ENCODE measurements around the gene PDE6B. TPM values are rescaled to one million over a fixed set of nuclear protein-coding genes. Genes with fewer than 3 reads are reported as not detected.
A peak's percentile ranks its signal among the peaks of the same experiment; 100 is the strongest.

The PDE6B gene
- total RNA-seq, 1 experiment from 2014 or later, result not detected

DNA sequence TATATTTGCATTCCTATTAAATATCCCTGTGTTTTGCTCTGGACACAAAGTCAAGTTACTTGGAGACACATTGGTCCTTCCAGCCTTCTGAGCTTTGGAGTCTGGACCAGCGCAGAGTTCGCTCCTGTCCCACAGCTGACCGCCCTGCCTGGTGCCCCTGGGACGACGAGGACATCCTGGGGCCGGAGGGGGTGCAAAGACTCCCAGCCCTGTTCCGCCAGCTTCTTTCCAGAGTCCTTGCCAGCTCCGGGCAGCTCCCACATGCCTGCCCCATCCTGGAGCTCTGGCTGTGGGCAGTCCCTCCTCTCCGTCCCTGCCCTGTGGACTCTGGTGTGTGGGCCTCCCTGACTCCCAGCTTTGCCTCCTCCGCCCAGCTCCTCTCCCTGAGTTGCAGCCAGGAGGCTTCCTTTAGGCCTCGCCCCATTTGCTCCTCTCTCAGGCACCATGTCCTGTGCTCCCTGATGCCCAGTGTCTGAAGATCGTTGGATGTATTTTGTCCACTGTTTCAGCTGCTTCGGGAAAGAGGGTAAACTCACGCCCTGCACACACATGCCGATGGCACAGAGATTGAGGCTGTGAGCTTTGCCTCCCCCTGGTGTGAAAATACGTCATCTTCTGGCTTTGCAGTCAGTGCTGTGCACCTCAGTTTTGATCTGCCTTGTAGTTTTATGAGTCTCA lies 75.4 kb downstream of the PDE6B start:
- ChIA-PET CTCF (interaction anchor here (0.6 to 2.2 kb wide), 4 partner anchors 16 to 90 kb away, joined by 3 to 7 read pairs (median 4); no protein-coding TSS in a partner anchor), POLR2A (interaction anchor here (0.9 to 2.7 kb wide), 4 partner anchors 14 to 52 kb away, joined by 3 to 12 read pairs (median 4); partner anchors contain the start of genes ATP5ME and MYL5)
- H3K9me3 Mint-ChIP-seq (ENCODE audit: unreplicated experiment), result no peaks in the 10 kb centered on the region
- H3K27me3 Mint-ChIP-seq (ENCODE audit: insufficient read depth, unreplicated experiment), result no peaks in the 10 kb centered on the region
- no peak overlapping the region for H3K4me3 Mint-ChIP-seq (ENCODE audit: unreplicated experiment)
- H3K4me1 Mint-ChIP-seq (ENCODE audit: insufficient read depth, unreplicated experiment), result peaks cover 5% of the 10 kb centered on the region
- no TSS peak for BruUV-seq (replicated peaks)
- no peak overlapping the region for H3K27ac Mint-ChIP-seq (ENCODE audit: low read depth, unreplicated experiment)
- H3K36me3 Mint-ChIP-seq (ENCODE audit: insufficient read depth, unreplicated experiment), result peaks cover 6% of the 10 kb centered on the region
- no peak for DNase-seq (ENCODE audit: unreplicated experiment)
- intact Hi-C loops (cut with micrococcal nuclease), result no loop called here
- TF ChIP-seq, protein P1, sequence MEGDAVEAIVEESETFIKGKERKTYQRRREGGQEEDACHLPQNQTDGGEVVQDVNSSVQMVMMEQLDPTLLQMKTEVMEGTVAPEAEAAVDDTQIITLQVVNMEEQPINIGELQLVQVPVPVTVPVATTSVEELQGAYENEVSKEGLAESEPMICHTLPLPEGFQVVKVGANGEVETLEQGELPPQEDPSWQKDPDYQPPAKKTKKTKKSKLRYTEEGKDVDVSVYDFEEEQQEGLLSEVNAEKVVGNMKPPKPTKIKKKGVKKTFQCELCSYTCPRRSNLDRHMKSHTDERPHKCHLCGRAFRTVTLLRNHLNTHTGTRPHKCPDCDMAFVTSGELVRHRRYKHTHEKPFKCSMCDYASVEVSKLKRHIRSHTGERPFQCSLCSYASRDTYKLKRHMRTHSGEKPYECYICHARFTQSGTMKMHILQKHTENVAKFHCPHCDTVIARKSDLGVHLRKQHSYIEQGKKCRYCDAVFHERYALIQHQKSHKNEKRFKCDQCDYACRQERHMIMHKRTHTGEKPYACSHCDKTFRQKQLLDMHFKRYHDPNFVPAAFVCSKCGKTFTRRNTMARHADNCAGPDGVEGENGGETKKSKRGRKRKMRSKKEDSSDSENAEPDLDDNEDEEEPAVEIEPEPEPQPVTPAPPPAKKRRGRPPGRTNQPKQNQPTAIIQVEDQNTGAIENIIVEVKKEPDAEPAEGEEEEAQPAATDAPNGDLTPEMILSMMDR (IDR thresholded peaks at IDR 0.05; ENCODE audit: unreplicated experiment), result no peak

GRCh38 chr4:702618-703048 lies 77.3 kb downstream of the PDE6B start:
- CTCF ChIA-PET, result no interaction called here
- H3K36me3 Mint-ChIP-seq (ENCODE audit: insufficient read depth, unreplicated experiment), result no peaks in the 10 kb centered on the region

DNA sequence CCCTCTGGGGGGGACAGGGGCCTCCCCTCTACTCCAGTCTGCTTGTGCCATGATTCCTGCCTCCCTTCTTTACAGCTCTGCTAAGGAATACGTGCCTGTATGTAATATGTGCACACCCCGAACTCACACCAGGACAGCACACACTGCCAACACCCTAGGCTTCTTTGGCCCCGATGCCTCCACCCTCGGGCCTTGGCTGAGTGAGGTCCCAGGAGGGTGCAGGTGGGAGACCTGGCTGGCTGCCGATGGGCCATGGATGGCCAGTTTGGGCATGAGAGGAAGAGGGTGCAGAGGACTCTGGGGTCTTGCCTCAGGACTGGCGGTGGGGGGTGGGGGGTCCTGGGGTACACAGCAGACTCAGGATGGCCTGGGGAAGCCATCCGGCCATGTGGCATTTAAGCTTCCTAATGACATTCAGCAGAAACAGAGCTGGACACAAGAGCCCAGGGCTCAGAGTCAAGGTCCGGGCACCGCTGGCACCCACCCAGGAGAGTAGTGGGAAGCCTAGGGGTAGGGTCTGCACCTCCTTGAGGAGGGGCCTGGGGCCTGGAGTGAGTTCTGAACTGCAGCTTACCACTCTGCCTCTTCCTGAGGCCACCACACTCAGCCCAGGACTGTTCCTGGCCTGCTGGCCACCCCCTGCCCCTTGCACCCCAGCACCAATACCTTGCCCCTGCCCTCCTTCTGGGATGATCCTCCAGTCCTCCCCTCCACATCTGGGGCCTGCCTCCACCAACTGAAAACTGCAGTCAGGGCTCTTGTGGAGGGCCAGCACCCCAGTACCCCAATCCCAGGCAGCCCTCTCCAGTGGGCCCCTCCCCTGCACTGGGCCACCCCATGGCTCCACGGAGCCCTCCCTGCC lies 78.2 kb downstream of the PDE6B start:
- CTCF ChIA-PET, result no interaction called here
- Mint-ChIP-seq H3K27me3 (ENCODE audit: insufficient read depth, unreplicated experiment) (no peaks in the 10 kb centered on the region), H3K27ac (ENCODE audit: low read depth, unreplicated experiment) (peak overlapping the region; percentile 46), H3K4me3 (ENCODE audit: unreplicated experiment) (no peak overlapping the region), H3K36me3 (ENCODE audit: insufficient read depth, unreplicated experiment) (no peaks in the 10 kb centered on the region), H3K4me1 (ENCODE audit: insufficient read depth, unreplicated experiment) (peaks cover 9% of the 10 kb centered on the region), H3K9me3 (ENCODE audit: unreplicated experiment) (no peaks in the 10 kb centered on the region)
- POLR2A ChIA-PET, result no interaction called here
- TF ChIP-seq, protein P1 (IDR thresholded peaks at IDR 0.05; ENCODE audit: unreplicated experiment), result no peak
- DNase-seq (ENCODE audit: unreplicated experiment), result no peak
- intact Hi-C loops (cut with micrococcal nuclease), result no loop called here
- no TSS peak for BruUV-seq (replicated peaks)

More at GRCh38 chr4:702618-703048, 77.3 kb downstream of the PDE6B start:
- Mint-ChIP-seq H3K4me3 (ENCODE audit: unreplicated experiment) (no peak overlapping the region), H3K27me3 (ENCODE audit: insufficient read depth, unreplicated experiment) (no peaks in the 10 kb centered on the region), H3K4me1 (ENCODE audit: insufficient read depth, unreplicated experiment) (peaks cover 5% of the 10 kb centered on the region), H3K9me3 (ENCODE audit: unreplicated experiment) (no peaks in the 10 kb centered on the region), H3K27ac (ENCODE audit: low read depth, unreplicated experiment) (no peak overlapping the region)
- no peak for DNase-seq (ENCODE audit: unreplicated experiment)
- intact Hi-C loops (cut with micrococcal nuclease), result no loop called here
- POLR2A ChIA-PET, result no interaction called here
- TF ChIP-seq, protein P1 (IDR thresholded peaks at IDR 0.05; ENCODE audit: unreplicated experiment), result no peak
- no TSS peak for BruUV-seq (replicated peaks)

- POLR2A ChIA-PET, result no interaction called here
These were observed 79.0 kb downstream of the PDE6B start for GRCh38 chr4:704198-704891.

More at GRCh38 chr4:704198-704891, 79.0 kb downstream of the PDE6B start:
- intact Hi-C loops (cut with micrococcal nuclease), result no loop called here
- Mint-ChIP-seq H3K9me3 (ENCODE audit: unreplicated experiment) (no peaks in the 10 kb centered on the region), H3K4me1 (ENCODE audit: insufficient read depth, unreplicated experiment) (peaks cover 15% of the 10 kb centered on the region), H3K36me3 (ENCODE audit: insufficient read depth, unreplicated experiment) (no peaks in the 10 kb centered on the region), H3K27me3 (ENCODE audit: insufficient read depth, unreplicated experiment) (no peaks in the 10 kb centered on the region), H3K27ac (ENCODE audit: low read depth, unreplicated experiment) (peak overlapping the region; percentile 46), H3K4me3 (ENCODE audit: unreplicated experiment) (peak overlapping the region; percentile 78)
- BruUV-seq (replicated peaks), result no TSS peak
- CTCF ChIA-PET, result no interaction called here
- TF ChIP-seq, protein P1 (IDR thresholded peaks at IDR 0.05; ENCODE audit: unreplicated experiment), result no peak
- DNase-seq (ENCODE audit: unreplicated experiment), result no peak

Measured in MCF 10A (cell line).